ENCODE measurements around the gene STAMBPL1.

DNA sequence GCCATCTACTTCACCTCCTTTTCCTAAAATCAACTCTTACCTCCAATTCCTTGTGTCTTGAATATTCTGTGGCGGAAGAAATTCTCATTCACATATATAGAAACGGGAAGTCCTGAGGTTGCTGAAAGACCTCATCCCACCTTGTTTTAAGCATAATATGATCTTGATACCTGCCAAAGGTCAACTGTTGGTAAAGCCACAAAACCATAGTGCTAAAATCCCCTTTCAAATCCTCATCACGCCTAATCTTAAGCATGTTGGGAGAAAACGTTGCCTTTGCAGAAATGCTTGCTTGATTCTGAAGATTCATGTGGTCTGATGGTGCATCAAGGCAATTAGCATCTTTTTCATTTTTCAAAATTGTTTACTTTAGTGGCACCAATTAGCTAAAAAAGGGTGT is 36.9 kb upstream of the STAMBPL1 start:
- no peak for TF ChIP-seq POLR2AphosphoS5 (IDR thresholded peaks at IDR 0.05; ENCODE audit: borderline replicate concordance, low read depth, low read length)
- TF ChIP-seq EZH2 (IDR thresholded peaks at IDR 0.05) = no peak
- TF ChIP-seq FOXP2 (optimal IDR thresholded peaks at IDR 0.05; ENCODE audit: control extremely low read depth, extremely low read length, insufficient read depth) = no peak

All from SK-N-MC (cell line).